ENCODE measurements around the gene KRTAP4-8.
"Not testable (repeated sequence)": the region's sequence is repeated elsewhere in the genome, so short reads cannot be mapped to it uniquely, and the experiment has no call there.

The KRTAP4-8 gene

GRCh38 chr17:41131979-41132378 is 34.0 kb upstream of the KRTAP4-8 start:
- H3K36me3 ChIP-seq (ENCODE audit: insufficient read depth, low read length) = no peaks in the 10 kb centered on the region
- DNase-seq (ENCODE audit: low read depth, low spot score) = no peak
- TF ChIP-seq EZH2 (IDR thresholded peaks at IDR 0.05) (no peak), POLR2AphosphoS5 (IDR thresholded peaks at IDR 0.05; ENCODE audit: borderline replicate concordance, low read depth, low read length) (no peak), FOXP2 (optimal IDR thresholded peaks at IDR 0.05; ENCODE audit: control extremely low read depth, extremely low read length, insufficient read depth) (no peak)
- no peak overlapping the region for H3K9ac ChIP-seq (ENCODE audit: insufficient read length)
- peaks cover 3% of the 10 kb centered on the region; the same call in 1 of the 2 replicates for H3K9me3 ChIP-seq (ENCODE audit: low read depth, low read length)
- no peak overlapping the region for H3K27ac ChIP-seq
- no peak overlapping the region for H3K4me3 ChIP-seq

- no peaks in the 10 kb centered on the region for H3K36me3 ChIP-seq (ENCODE audit: insufficient read depth, low read length)
- no peak for TF ChIP-seq POLR2AphosphoS5 (IDR thresholded peaks at IDR 0.05; ENCODE audit: borderline replicate concordance, low read depth, low read length)
- no peak for TF ChIP-seq FOXP2 (optimal IDR thresholded peaks at IDR 0.05; ENCODE audit: control extremely low read depth, extremely low read length, insufficient read depth)
- TF ChIP-seq EZH2 (IDR thresholded peaks at IDR 0.05) = no peak
Observed at GRCh38 chr17:41127371-41127770, 29.4 kb upstream of the KRTAP4-8 start.

GRCh38 chr17:41126412-41126811 is 28.5 kb upstream of the KRTAP4-8 start:
- TF ChIP-seq POLR2AphosphoS5 (IDR thresholded peaks at IDR 0.05; ENCODE audit: borderline replicate concordance, low read depth, low read length) (no peak), FOXP2 (optimal IDR thresholded peaks at IDR 0.05; ENCODE audit: control extremely low read depth, extremely low read length, insufficient read depth) (no peak), EZH2 (IDR thresholded peaks at IDR 0.05) (no peak)
- Histone ChIP-seq H3K9ac (ENCODE audit: insufficient read length) (no peak overlapping the region), H3K9me3 (ENCODE audit: low read depth, low read length) (peaks cover 3% of the 10 kb centered on the region; the same call in 1 of the 2 replicates), H3K36me3 (ENCODE audit: insufficient read depth, low read length) (no peaks in the 10 kb centered on the region), H3K4me3 (no peak overlapping the region), H3K27ac (no peak overlapping the region)
- DNase-seq (ENCODE audit: low read depth, low spot score) = no peak

More at GRCh38 chr17:41127371-41127770, 29.4 kb upstream of the KRTAP4-8 start:
- DNase-seq (ENCODE audit: low read depth, low spot score) = no peak
- H3K9ac ChIP-seq (ENCODE audit: insufficient read length) = no peak overlapping the region
- peaks cover 3% of the 10 kb centered on the region; the same call in 1 of the 2 replicates for H3K9me3 ChIP-seq (ENCODE audit: low read depth, low read length)
- no peak overlapping the region for H3K4me3 ChIP-seq
- no peak overlapping the region for H3K27ac ChIP-seq

- no peak overlapping the region for H3K4me3 ChIP-seq
- H3K9me3 ChIP-seq (ENCODE audit: low read depth, low read length) = peaks cover 3% of the 10 kb centered on the region; the same call in 1 of the 2 replicates
- no peaks in the 10 kb centered on the region for H3K36me3 ChIP-seq (ENCODE audit: insufficient read depth, low read length)
- TF ChIP-seq FOXP2 (optimal IDR thresholded peaks at IDR 0.05; ENCODE audit: control extremely low read depth, extremely low read length, insufficient read depth) = no peak
- no peak for TF ChIP-seq EZH2 (IDR thresholded peaks at IDR 0.05)
- TF ChIP-seq POLR2AphosphoS5 (IDR thresholded peaks at IDR 0.05; ENCODE audit: borderline replicate concordance, low read depth, low read length) = no peak
- no peak for DNase-seq (ENCODE audit: low read depth, low spot score)
- no peak overlapping the region for H3K9ac ChIP-seq (ENCODE audit: insufficient read length)
- H3K27ac ChIP-seq = no peak overlapping the region
Observed at GRCh38 chr17:41125064-41125463, 27.1 kb upstream of the KRTAP4-8 start.

- not testable (repeated sequence) for H3K9ac ChIP-seq (ENCODE audit: insufficient read length); H3K36me3 ChIP-seq (ENCODE audit: insufficient read depth, low read length); H3K9me3 ChIP-seq (ENCODE audit: low read depth, low read length); DNase-seq (ENCODE audit: low read depth, low spot score); H3K4me3 ChIP-seq; H3K27ac ChIP-seq
Observed at GRCh38 chr17:41123991-41124371, 26.0 kb upstream of the KRTAP4-8 start, which contains the start of gene KRTAP4-12. Gene KRTAP4-12, minus strand, starts transcription at chr17:41124182. Its CDS starts 60 bp downstream, at chr17:41124122.

GRCh38 chr17:41123292-41123990 is 25.5 kb upstream of the KRTAP4-8 start:
- H3K27ac ChIP-seq = not testable (repeated sequence)

GRCh38 chr17:41121742-41122141 is 23.8 kb upstream of the KRTAP4-8 start:
- TF ChIP-seq POLR2AphosphoS5 (IDR thresholded peaks at IDR 0.05; ENCODE audit: borderline replicate concordance, low read depth, low read length) = no peak
- TF ChIP-seq EZH2 (IDR thresholded peaks at IDR 0.05) = no peak
- TF ChIP-seq FOXP2 (optimal IDR thresholded peaks at IDR 0.05; ENCODE audit: control extremely low read depth, extremely low read length, insufficient read depth) = no peak
- no peak overlapping the region for H3K9ac ChIP-seq (ENCODE audit: insufficient read length)
- no peak for DNase-seq (ENCODE audit: low read depth, low spot score)
- no peaks in the 10 kb centered on the region for H3K36me3 ChIP-seq (ENCODE audit: insufficient read depth, low read length)
- no peak overlapping the region for H3K4me3 ChIP-seq
- no peak overlapping the region for H3K27ac ChIP-seq
- H3K9me3 ChIP-seq (ENCODE audit: low read depth, low read length) = peaks cover 3% of the 10 kb centered on the region; the same call in 1 of the 2 replicates

More at GRCh38 chr17:41123292-41123990, 25.5 kb upstream of the KRTAP4-8 start:
- not testable (repeated sequence) for H3K9me3 ChIP-seq (ENCODE audit: low read depth, low read length); H3K4me3 ChIP-seq; H3K9ac ChIP-seq (ENCODE audit: insufficient read length); H3K36me3 ChIP-seq (ENCODE audit: insufficient read depth, low read length); DNase-seq (ENCODE audit: low read depth, low spot score)

- peak overlapping the region; percentile 91 for H3K27ac ChIP-seq
- not testable (repeated sequence) for H3K9ac ChIP-seq (ENCODE audit: insufficient read length)
Observed at GRCh38 chr17:41119696-41120690, 22.1 kb upstream of the KRTAP4-8 start.

More at GRCh38 chr17:41119696-41120690, 22.1 kb upstream of the KRTAP4-8 start:
- peak overlapping the region; percentile 36; the same call in 1 of the 2 replicates for H3K4me3 ChIP-seq
- not testable (repeated sequence) for H3K36me3 ChIP-seq (ENCODE audit: insufficient read depth, low read length); H3K9me3 ChIP-seq (ENCODE audit: low read depth, low read length)
- DNase-seq (ENCODE audit: low read depth, low spot score) = peak; percentile 86

All from SK-N-MC (cell line).